ENCODE measurements around the gene USP32. TPM values are rescaled to one million over a fixed set of nuclear protein-coding genes. Genes with fewer than 3 reads are reported as not detected.

USP32 gene
- total and polyA plus RNA-seq, 2 donors (not counting 3 experiments of a cell fraction or from before 2014, with no cell fraction given) = 15.7 to 52.9 TPM

DNA sequence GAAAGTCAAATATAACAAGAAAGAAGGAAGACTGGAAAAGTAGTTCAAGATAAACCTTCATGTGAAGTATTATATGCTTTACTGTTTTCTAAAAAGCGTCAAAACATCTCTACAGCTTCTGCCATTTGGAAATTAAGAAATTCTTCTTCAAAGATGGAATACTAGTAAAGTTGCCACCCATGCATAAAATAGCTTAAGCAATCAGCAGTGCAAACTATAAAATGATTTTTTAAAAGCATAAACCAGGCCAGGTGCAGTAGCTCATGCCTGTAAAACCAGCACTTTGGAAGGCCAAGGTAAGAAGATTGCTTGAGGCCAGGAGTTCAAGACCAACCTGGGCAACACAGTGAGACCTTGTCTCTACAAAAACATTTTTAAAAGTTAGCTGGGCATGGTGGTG lies 68.2 kb downstream of the USP32 start:
- H3K27ac ChIP-seq (ENCODE audit: insufficient read depth, low read depth, low read length) = no peak overlapping the region
- POLR2A ChIA-PET = no interaction called here
- no peaks in the 10 kb centered on the region for H3K9me1 ChIP-seq (replicated peaks; ENCODE audit: control insufficient read depth, extremely low read depth, insufficient read depth, low read length)
- no TSS peak for BruUV-seq (replicated peaks)
- FAIRE-seq (no peak), DNase-seq (ENCODE audit: low read depth, low spot score) (no peak)
- no peak for TF ChIP-seq GATA2 (IDR thresholded peaks at IDR 0.05; ENCODE audit: insufficient read depth, insufficient read length, low read depth, low read length)
- TF ChIP-seq, protein P1, sequence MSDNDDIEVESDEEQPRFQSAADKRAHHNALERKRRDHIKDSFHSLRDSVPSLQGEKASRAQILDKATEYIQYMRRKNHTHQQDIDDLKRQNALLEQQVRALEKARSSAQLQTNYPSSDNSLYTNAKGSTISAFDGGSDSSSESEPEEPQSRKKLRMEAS (IDR thresholded peaks at IDR 0.05; ENCODE audit: insufficient read depth, insufficient read length) = no peak
- no peak for TF ChIP-seq FOS (IDR thresholded peaks at IDR 0.05; ENCODE audit: borderline replicate concordance, insufficient read depth, low read length)
- no peak for TF ChIP-seq POLR2AphosphoS5 (IDR thresholded peaks at IDR 0.05; ENCODE audit: insufficient read depth, low read depth, low read length)
- TF ChIP-seq POLR2A (IDR thresholded peaks at IDR 0.05; ENCODE audit: low read depth, low read length) = no peak
- TF ChIP-seq, protein P2, sequence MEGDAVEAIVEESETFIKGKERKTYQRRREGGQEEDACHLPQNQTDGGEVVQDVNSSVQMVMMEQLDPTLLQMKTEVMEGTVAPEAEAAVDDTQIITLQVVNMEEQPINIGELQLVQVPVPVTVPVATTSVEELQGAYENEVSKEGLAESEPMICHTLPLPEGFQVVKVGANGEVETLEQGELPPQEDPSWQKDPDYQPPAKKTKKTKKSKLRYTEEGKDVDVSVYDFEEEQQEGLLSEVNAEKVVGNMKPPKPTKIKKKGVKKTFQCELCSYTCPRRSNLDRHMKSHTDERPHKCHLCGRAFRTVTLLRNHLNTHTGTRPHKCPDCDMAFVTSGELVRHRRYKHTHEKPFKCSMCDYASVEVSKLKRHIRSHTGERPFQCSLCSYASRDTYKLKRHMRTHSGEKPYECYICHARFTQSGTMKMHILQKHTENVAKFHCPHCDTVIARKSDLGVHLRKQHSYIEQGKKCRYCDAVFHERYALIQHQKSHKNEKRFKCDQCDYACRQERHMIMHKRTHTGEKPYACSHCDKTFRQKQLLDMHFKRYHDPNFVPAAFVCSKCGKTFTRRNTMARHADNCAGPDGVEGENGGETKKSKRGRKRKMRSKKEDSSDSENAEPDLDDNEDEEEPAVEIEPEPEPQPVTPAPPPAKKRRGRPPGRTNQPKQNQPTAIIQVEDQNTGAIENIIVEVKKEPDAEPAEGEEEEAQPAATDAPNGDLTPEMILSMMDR (IDR thresholded peaks at IDR 0.05; ENCODE audit: extremely low read depth in 1 of 2, insufficient read depth in 1 of 2, low read depth in 1 of 2, low read length in 2 of 2) = no peak
- no peak for TF ChIP-seq MYC (IDR thresholded peaks at IDR 0.05; ENCODE audit: low read depth, low read length)
- no peak for TF ChIP-seq JUN (IDR thresholded peaks at IDR 0.05; ENCODE audit: borderline replicate concordance, insufficient read depth, insufficient read length, low read depth)
- no peak for TF ChIP-seq EZH2 (IDR thresholded peaks at IDR 0.05; ENCODE audit: borderline replicate concordance, low read depth, low read length, severe bottlenecking)
- no peak overlapping the region for H3K9ac ChIP-seq (replicated peaks; ENCODE audit: extremely low read depth, insufficient read depth, low read length)
- dilution Hi-C loops (cut with MboI; ENCODE audit: extremely low pct_ligation_motif_present, low sequenced_read_pairs) (no loop called here), intact Hi-C loops (cut with micrococcal nuclease) (no loop called here)
- no peak overlapping the region for H3K4me2 ChIP-seq (ENCODE audit: insufficient read depth, low read length)
- H3K4me3 ChIP-seq (replicated peaks in 1 of 3; ENCODE audit: insufficient read depth in 1 of 3, low read depth in 1 of 3, low read length in 3 of 3) = no peak overlapping the region
- no peak overlapping the region for H2AFZ ChIP-seq (ENCODE audit: low read depth, low read length)
- peaks cover 33% of the 10 kb centered on the region for H3K79me2 ChIP-seq (ENCODE audit: control insufficient read depth, insufficient read depth, low read length)
- CTCF ChIA-PET = interaction anchor here (0.7 to 0.8 kb wide), 2 partner anchors 9 to 10 kb away, joined by 3 read pairs; no protein-coding TSS in a partner anchor
- H3K27me3 ChIP-seq (ENCODE audit: control insufficient read depth in 2 of 2, insufficient read depth in 2 of 2, low read length in 2 of 2) = no peaks in the 10 kb centered on the region
- H3K4me1 ChIP-seq (ENCODE audit: control insufficient read depth, extremely low read depth, insufficient read depth, low read length) = no peaks in the 10 kb centered on the region
- H3K9me3 ChIP-seq (replicated peaks; ENCODE audit: control insufficient read depth, insufficient read depth, low read length) = no peaks in the 10 kb centered on the region
- H4K20me1 ChIP-seq (replicated peaks; ENCODE audit: control insufficient read depth, extremely low read depth, insufficient read depth, low read length) = no peaks in the 10 kb centered on the region
- H3K36me3 ChIP-seq (ENCODE audit: control insufficient read depth in 2 of 2, extremely low read depth in 1 of 2, insufficient read depth in 2 of 2, low read length in 2 of 2) = peaks cover 0 to 2% of the 10 kb centered on the region in 2 experiments

Measured in endothelial cell of umbilical vein (primary cell).